NOMO-1 (cell line): ENCODE results near the gene SEMA4D.
A peak's percentile ranks its signal among the peaks of the same experiment; 100 is the strongest.
"Not testable (repeated sequence)": the region's sequence is repeated elsewhere in the genome, so short reads cannot be mapped to it uniquely, and the experiment has no call there.

Experiments
- DNase-seq, 2 experiments: peaks; one replicate each; lab custom pipeline; 2025; ENCODE audit not compliant: unreplicated experiment in 2 of 2; lab: John Stamatoyannopoulos, UW

SEMA4D gene

GRCh38 chr9:89361816-89362646, 135.9 kb downstream of the SEMA4D start:
- no peak for DNase-seq

- DNase-seq = no peak
Measured at GRCh38 chr9:89361031-89361430, 136.9 kb downstream of the SEMA4D start.

DNA sequence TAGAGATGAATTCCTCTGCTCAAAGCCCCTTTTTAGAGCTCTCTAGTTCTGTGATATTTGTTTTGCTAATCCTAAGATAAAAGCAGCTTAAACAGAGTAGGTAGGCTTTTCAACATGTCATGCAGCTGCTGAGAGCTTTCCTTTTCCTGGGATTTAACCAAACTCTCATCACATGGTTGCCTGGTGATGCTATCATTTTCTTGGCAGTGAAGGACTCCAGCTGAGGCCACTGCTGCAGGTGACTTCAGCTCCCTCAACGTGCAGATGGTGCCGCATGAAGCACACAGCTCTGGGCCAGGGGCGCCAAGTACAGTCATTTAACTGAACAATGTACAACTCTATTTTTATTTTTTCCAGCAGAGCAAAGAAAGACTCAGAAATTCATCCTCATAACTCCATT, 137.4 kb downstream of the SEMA4D start:
- no peak for DNase-seq

- no peak for DNase-seq
Measured at GRCh38 chr9:89359751-89360261, 138.1 kb downstream of the SEMA4D start.

DNA sequence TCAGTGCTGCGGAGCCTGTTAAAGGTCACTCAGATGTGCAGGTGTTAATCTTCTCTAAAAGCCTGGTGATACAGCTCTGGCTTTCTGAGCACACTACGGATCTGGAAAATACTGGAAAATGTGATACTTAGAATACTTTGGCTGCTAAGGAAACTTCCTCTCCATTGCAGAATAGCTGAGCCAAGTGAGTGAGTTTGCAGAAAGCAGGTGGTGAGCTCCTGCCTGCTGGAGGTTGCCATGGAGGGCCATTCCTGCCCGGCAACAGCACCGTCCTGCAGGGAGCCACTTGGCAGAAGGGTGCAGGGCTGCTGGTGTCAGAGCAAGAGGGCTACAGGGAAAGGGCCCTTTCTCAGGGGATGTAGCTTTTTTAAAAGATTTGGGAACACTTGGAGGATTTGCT, 138.9 kb downstream of the SEMA4D start:
- DNase-seq = no peak

DNA sequence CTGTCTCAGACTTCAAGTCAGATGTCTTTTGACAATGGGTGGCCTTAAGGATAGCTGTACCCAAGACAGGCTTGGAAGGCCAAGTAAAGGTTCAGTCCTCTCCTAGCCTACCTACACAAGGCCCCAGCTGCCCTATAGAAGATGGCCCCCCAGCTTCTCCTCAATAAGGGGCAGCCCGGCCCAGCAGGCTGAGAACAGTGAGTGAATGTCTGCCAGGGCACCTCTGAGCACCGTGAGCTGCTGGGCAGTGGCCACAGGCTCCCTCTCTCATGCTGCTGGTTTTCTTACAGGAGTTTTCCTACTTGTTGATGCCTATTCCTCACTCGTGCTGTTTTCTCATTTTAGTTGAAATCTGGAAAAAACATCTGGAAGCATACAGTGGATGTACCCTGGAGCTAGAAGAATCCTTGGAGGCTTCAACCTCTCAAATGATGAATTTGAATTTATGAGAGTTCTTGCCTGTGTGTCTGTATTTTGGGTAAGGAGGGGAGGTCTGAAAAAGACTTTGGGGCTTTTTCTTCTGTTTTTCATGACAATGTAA, 139.5 kb downstream of the SEMA4D start:
- DNase-seq = no peak

DNA sequence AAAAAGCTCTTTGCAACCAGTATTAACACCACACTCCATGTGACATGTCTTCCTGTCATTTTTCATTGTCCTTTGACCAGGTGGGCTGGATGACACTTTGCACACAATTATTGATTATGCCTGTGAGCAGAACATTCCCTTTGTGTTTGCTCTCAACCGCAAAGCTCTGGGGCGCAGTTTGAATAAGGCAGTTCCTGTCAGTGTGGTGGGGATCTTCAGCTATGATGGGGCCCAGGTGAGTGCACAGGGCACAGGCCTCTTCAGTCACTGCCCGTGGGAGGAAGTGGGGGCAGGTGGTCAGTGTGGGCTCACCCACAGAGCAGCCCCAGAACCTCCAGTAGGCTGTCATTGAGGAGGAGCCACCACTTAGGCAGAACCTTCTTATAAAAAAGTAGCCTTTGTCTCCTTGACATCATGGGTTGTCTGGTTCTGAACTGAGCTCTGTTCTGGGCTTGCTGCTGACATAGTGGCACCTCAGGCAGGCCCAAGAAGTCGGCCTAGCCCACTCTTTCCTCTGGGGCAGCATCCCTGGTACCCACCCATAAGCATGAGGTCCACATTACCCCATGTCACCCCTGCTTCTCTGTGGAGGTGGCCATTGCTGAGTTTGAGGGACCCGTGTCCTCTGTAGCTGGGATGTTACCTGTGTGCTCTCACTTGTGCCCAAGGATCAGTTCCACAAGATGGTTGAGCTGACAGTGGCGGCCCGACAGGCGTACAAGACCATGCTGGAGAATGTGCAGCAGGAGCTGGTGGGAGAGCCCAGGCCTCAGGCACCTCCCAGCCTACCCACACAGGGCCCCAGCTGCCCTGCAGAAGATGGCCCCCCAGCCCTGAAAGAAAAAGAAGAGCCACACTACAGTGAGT, 140.3 kb downstream of the SEMA4D start:
- DNase-seq = no peak

- no peak for DNase-seq
Measured at GRCh38 chr9:89356782-89357181, 141.1 kb downstream of the SEMA4D start.

DNA sequence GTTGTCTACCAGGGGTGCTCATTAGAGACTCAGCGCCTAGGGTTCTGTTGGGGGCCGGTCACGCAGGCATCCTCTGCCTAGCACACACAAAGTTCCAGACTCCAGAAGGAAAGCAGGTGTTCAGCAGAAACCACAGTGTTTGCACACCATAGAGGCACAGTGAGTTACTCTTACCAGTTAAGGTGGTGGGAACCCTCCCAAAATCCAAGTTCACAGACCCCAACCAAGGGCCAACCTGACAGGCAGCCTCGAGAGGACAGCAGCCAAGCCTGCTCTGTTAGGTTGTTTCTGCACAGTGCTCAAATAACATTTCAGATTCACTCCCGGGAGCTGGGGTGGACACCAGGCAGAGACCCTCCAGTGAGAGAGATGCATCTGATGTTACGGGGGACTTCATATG, 143.4 kb downstream of the SEMA4D start:
- DNase-seq = no peak

GRCh38 chr9:89353989-89354388, 143.9 kb downstream of the SEMA4D start:
- no peak for DNase-seq

DNA sequence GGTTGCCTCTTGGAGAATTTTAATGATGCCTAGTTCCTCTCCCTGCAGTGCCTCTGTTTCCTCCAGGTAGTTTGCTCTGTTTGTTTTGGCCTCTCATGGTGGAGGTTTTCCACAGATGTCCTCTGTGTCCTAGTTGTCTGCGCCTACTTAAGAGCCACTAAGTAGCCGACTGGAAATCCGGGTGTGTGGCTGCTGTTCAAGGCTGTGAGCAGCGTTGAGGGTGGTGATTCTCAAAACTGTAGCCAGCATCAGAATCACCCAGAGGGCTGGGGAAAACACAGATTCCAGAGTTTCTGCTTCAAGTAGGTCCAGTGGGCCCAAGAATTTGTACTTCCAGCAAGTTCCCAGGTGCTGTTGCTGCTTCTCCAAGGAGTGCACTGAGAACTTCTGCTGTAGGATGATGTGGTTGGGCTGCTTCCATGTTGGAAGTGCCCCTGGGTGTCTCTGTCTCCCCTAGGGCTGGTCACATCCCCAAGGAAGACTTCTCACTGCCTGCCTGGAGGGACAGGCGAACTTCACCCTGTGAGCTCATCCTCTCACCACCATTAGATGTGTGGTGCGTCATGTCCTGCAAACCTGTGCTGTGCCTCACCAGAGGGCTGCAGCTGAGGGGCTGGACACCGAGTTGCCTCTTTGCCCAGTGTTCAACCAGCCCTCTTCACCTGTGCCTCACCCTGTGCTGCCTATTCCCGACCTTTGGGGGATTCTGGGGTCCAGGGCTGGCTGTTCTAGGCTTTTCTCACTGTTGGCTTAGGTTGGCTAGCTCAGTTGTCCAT, 144.9 kb downstream of the SEMA4D start:
- DNase-seq = no peak

- no peak for DNase-seq
Measured at GRCh38 chr9:89352451-89352850, 145.5 kb downstream of the SEMA4D start.

DNA sequence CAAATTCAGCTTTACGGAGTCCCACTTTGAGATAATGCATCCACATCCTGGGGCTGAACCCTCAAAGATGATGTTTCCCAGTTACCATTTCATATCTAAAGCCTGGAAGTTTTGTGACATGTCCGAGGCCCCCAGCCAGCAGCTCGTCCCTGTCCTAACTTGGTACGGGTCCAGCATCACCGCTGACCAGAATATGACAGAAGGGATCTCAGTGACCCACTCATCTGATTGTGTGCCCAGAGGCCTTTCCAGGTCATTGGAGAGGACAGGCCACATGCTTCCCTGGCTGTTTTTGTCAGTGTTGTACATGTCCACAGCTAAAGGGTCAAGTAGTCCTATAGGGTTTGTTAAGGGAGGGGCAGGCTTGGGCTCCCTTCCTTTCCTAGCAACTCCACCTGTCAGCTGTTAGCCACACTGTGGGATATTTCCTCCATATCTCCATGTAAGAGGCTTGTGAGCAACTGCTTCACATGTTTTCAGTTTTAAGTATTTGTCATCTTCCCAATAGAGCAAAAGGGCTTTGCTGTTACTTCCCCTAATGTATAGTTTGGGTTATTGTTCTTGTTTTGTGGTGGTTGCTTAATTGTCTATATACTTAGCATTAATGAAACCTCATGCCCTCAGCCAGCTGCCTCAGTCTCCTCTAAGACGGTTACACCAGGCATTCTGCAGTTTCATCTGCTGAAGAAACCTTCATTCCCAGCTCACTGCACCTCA, 146.2 kb downstream of the SEMA4D start:
- peak in 1 of 2 experiments; percentile 23 for DNase-seq

- DNase-seq = no peak
Measured at GRCh38 chr9:89350988-89351557, 146.8 kb downstream of the SEMA4D start.

DNA sequence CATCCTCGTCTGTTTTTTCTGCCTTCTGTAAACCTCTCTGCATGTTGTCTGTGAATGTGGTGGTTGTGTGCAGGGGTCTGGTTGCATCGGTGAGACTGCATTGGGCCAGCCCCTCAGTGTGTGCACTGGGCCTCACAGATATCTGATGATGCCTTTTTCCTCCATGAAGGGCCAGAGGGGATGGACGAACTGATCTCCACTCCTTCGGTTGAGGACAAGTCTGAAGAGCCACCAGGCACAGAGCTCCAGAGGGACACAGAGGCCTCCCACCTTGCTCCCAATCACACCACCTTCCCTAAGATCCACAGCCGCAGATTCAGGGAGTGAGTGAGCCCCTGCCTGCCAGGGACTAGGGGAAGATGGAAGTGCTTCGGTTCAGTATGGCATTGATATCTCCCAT, 148.3 kb downstream of the SEMA4D start:
- DNase-seq = no peak

DNA sequence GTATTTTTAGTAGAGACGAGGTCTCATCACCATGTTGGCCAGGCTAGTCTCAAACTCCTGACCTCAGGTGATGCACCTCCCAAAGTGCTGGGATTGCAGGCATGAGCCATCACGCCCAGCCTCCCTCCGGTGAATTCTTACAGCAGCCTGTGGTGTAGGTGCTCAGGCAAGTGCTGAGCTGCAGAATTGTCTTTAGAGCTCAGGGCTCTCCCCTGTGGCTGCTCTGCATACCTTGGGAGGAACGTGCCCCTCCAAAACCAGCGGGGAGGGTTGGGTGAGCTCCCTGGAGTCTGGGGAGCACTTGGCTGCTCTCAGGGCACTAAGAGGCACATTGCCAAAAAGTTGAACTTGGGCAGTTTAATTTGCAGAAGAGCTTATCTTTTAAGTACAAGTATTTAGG, 150.3 kb downstream of the SEMA4D start:
- no peak for DNase-seq

- no peak for DNase-seq
Measured at GRCh38 chr9:89346696-89347095, 151.2 kb downstream of the SEMA4D start.

- DNase-seq = no peak
Measured at GRCh38 chr9:89345476-89345875, 152.4 kb downstream of the SEMA4D start.

- not testable (repeated sequence) for DNase-seq
Measured at GRCh38 chr9:89343812-89344211, 154.1 kb downstream of the SEMA4D start.

GRCh38 chr9:89342948-89343347, 155.0 kb downstream of the SEMA4D start:
- DNase-seq = no peak
